SK-N-SH treated with all-trans-retinoic acid at 6 μM for 48 hours (cell line): Measurements from ENCODE around the gene KCNIP4.

Experiments
- ATAC-seq: fragments of 200-7000 bp; cut with Tn5 transposase; 3 replicates; pipeline ENCODE4 v1.9.1; 2020; ENCODE audit warnings: mild to moderate bottlenecking, moderate library complexity
- ARNTL ChIP-seq: fragments of 450-650 bp; formaldehyde crosslinking; IDR thresholded peaks from 2 replicates; pipeline ENCODE4 v1.5.0; 2020; ENCODE audit warnings: low read depth, mild to moderate bottlenecking, moderate library complexity, borderline replicate concordance
- BACH2 ChIP-seq: fragments of 250-450 bp; sonication (Bioruptor Pico); IDR thresholded peaks from 2 replicates; pipeline ENCODE4 v1.9.0; 2021; ENCODE audit warnings: mild to moderate bottlenecking, borderline replicate concordance
- CSDC2 ChIP-seq: fragments of 250-450 bp; sonication (Bioruptor Pico); IDR thresholded peaks from 2 replicates; pipeline ENCODE4 v1.5.0; 2020; ENCODE audit warnings: mild to moderate bottlenecking, moderate library complexity
- ESRRG ChIP-seq: fragments of 250-450 bp; sonication (Bioruptor Pico); IDR thresholded peaks from 2 replicates; pipeline ENCODE4 v1.6.1; 2021; ENCODE audit warnings: mild to moderate bottlenecking
- ISL1 ChIP-seq: fragments of 250-450 bp; sonication (Bioruptor Pico); IDR thresholded peaks from 2 replicates; pipeline ENCODE4 v2.1.2; 2022; ENCODE audit warnings: mild to moderate bottlenecking, moderate library complexity
- OSR1 ChIP-seq: fragments of 250-450 bp; sonication (Bioruptor Pico); IDR thresholded peaks from 2 replicates; pipeline ENCODE4 v1.8.0; 2022; ENCODE audit warnings: moderate library complexity, mild to moderate bottlenecking, inconsistent platforms
- PATZ1 ChIP-seq: fragments of 250-450 bp; sonication (Bioruptor Pico); IDR thresholded peaks from 2 replicates; pipeline ENCODE4 v1.8.0; 2020; ENCODE audit warnings: mild to moderate bottlenecking, moderate library complexity, borderline replicate concordance
- PPARA ChIP-seq: fragments of 250-450 bp; sonication (Bioruptor Pico); IDR thresholded peaks from 2 replicates; pipeline ENCODE4 v1.5.0; 2020; ENCODE audit warnings: mild to moderate bottlenecking, borderline replicate concordance
- RARB ChIP-seq: fragments of 250-450 bp; sonication (Bioruptor Pico); IDR thresholded peaks from 2 replicates; pipeline ENCODE4 v1.8.0; 2021; ENCODE audit warnings: mild to moderate bottlenecking, moderate library complexity
- TCF4 ChIP-seq: fragments of 250-450 bp; sonication (Bioruptor Pico); IDR thresholded peaks from 2 replicates; pipeline ENCODE4 v1.8.0; 2021; ENCODE audit warnings: mild to moderate bottlenecking, moderate library complexity, borderline replicate concordance
- TOX ChIP-seq: fragments of 250-450 bp; sonication (Bioruptor Pico); IDR thresholded peaks from 2 replicates; pipeline ENCODE4 v1.8.0; 2021; ENCODE audit warnings: mild to moderate bottlenecking, moderate library complexity, borderline replicate concordance
- TSHZ2 ChIP-seq: fragments of 250-450 bp; sonication (Bioruptor Pico); IDR thresholded peaks from 2 replicates; pipeline ENCODE4 v1.5.0; 2020; ENCODE audit warnings: mild to moderate bottlenecking, moderate library complexity
- ZC3H10 ChIP-seq: fragments of 250-450 bp; sonication (Bioruptor Pico); IDR thresholded peaks from 2 replicates; pipeline ENCODE4 v1.5.1; 2021; ENCODE audit warnings: mild to moderate bottlenecking, moderate library complexity
- ZNF565 ChIP-seq: fragments of 450-650 bp; formaldehyde crosslinking; conservative IDR thresholded peaks from 2 replicates; pipeline ENCODE4 v1.5.0; 2020; ENCODE audit warnings: low read depth, mild to moderate bottlenecking, moderate library complexity
- ZNF70 ChIP-seq: fragments of 450-650 bp; formaldehyde crosslinking; IDR thresholded peaks from 2 replicates; pipeline ENCODE4 v1.5.0; 2020; ENCODE audit warnings: mild to moderate bottlenecking, moderate library complexity
- ZNF8 ChIP-seq: fragments of 450-650 bp; formaldehyde crosslinking; IDR thresholded peaks from 2 replicates; pipeline ENCODE4 v1.5.0; 2020; ENCODE audit warnings: mild to moderate bottlenecking, moderate library complexity
- TF ChIP-seq, protein P1 (sequence below): fragments of 250-450 bp; sonication (Bioruptor Pico); IDR thresholded peaks from 2 replicates; pipeline ENCODE4 v1.5.1; 2021; ENCODE audit warnings: mild to moderate bottlenecking, moderate library complexity
- TF ChIP-seq, protein P2 (sequence below): fragments of 250-450 bp; sonication (Bioruptor Pico); IDR thresholded peaks from 2 replicates; pipeline ENCODE4 v1.5.1; 2020; ENCODE audit warnings: low read depth, mild to moderate bottlenecking, moderate library complexity

KCNIP4 gene

GRCh38 chr4:21090094-21090666, 858.4 kb downstream of the KCNIP4 start:
- no peak for TF ChIP-seq PPARA (CRISPR knock-in tag)
- no peak for TF ChIP-seq TOX (CRISPR knock-in tag)
- TF ChIP-seq, protein P1, sequence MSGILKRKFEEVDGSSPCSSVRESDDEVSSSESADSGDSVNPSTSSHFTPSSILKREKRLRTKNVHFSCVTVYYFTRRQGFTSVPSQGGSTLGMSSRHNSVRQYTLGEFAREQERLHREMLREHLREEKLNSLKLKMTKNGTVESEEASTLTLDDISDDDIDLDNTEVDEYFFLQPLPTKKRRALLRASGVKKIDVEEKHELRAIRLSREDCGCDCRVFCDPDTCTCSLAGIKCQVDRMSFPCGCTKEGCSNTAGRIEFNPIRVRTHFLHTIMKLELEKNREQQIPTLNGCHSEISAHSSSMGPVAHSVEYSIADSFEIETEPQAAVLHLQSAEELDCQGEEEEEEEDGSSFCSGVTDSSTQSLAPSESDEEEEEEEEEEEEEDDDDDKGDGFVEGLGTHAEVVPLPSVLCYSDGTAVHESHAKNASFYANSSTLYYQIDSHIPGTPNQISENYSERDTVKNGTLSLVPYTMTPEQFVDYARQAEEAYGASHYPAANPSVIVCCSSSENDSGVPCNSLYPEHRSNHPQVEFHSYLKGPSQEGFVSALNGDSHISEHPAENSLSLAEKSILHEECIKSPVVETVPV (CRISPR knock-in tag) = no peak
- no peak for TF ChIP-seq TSHZ2 (CRISPR knock-in tag)
- no peak for TF ChIP-seq ZNF565 (CRISPR knock-in tag)
- TF ChIP-seq, protein P2, sequence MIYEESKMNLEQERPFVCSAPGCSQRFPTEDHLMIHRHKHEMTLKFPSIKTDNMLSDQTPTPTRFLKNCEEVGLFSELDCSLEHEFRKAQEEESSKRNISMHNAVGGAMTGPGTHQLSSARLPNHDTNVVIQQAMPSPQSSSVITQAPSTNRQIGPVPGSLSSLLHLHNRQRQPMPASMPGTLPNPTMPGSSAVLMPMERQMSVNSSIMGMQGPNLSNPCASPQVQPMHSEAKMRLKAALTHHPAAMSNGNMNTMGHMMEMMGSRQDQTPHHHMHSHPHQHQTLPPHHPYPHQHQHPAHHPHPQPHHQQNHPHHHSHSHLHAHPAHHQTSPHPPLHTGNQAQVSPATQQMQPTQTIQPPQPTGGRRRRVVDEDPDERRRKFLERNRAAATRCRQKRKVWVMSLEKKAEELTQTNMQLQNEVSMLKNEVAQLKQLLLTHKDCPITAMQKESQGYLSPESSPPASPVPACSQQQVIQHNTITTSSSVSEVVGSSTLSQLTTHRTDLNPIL (CRISPR knock-in tag) = no peak
- TF ChIP-seq PATZ1 (CRISPR knock-in tag) = no peak
- ATAC-seq = no peak

- no peak for ATAC-seq
Observed at GRCh38 chr4:21083413-21083812, 865.2 kb downstream of the KCNIP4 start.

DNA sequence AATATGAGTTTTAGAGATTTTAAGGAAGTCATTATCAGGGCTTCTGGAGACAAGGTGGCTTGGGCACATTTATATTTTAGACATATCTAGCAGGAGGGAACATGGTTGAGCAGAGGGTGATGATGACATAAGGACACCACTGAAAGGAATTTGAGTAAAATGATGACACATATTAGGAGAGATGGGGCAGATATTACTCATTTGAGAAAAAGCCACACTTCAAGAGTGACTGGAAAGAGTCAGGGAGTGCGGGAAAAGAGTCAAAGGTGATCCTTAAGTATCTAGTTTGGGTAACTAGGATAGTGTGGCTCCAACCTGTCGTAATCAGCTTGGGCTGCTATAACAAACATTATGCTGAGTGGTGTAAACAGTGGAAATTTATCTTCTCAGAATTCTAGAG, 870.6 kb downstream of the KCNIP4 start:
- TF ChIP-seq, protein P1 (CRISPR knock-in tag) = no peak
- TF ChIP-seq ZNF8 = no peak
- TF ChIP-seq ZNF70 = no peak
- TF ChIP-seq ISL1 (CRISPR knock-in tag) = no peak
- no peak for TF ChIP-seq ESRRG (CRISPR knock-in tag)
- TF ChIP-seq TCF4 (CRISPR knock-in tag) = no peak
- TF ChIP-seq PATZ1 (CRISPR knock-in tag) = no peak
- no peak for TF ChIP-seq BACH2 (CRISPR knock-in tag)
- no peak for TF ChIP-seq ZNF565 (CRISPR knock-in tag)
- TF ChIP-seq CSDC2 (CRISPR knock-in tag) = no peak
- no peak for TF ChIP-seq PPARA (CRISPR knock-in tag)
- TF ChIP-seq OSR1 (CRISPR knock-in tag) = no peak
- no peak for TF ChIP-seq ZC3H10 (CRISPR knock-in tag)
- no peak for TF ChIP-seq ARNTL (CRISPR knock-in tag)
- no peak for TF ChIP-seq RARB (CRISPR knock-in tag)
- no peak for ATAC-seq

More at GRCh38 chr4:21083413-21083812, 865.2 kb downstream of the KCNIP4 start:
- TF ChIP-seq, protein P1 (CRISPR knock-in tag) = no peak
